Spinal cord (tissue), 10 donors: ENCODE data around the gene ABITRAM. TPM values are rescaled to one million over a fixed set of nuclear protein-coding genes. Genes with fewer than 3 reads are reported as not detected.
"Not testable (repeated sequence)": the region's sequence is repeated elsewhere in the genome, so short reads cannot be mapped to it uniquely, and the experiment has no call there.

Experiments used
- DNase-seq, 6 donors: peaks; one replicate each; pipeline versions ENCODE4 v3.0.0 to v3.0.0-alpha.2; 2013 to 2015; ENCODE audit warnings: low spot score in 6 of 6, low read depth in 4 of 6
- H3K27ac ChIP-seq: one replicate; pipeline ENCODE4 v1.5.1; 2013; ENCODE audit warnings: low read depth, low read length, control low read depth
- H3K27me3 ChIP-seq: one replicate; pipeline ENCODE4 v1.6.1; 2013; ENCODE audit warnings: low read length; ENCODE audit not compliant: control insufficient read depth, insufficient read depth
- H3K36me3 ChIP-seq: one replicate; pipeline ENCODE4 v1.6.1; 2013; ENCODE audit warnings: low read length; ENCODE audit not compliant: control insufficient read depth, insufficient read depth
- H3K4me1 ChIP-seq: one replicate; pipeline ENCODE4 v1.6.1; 2013; ENCODE audit warnings: low read length; ENCODE audit not compliant: control insufficient read depth, insufficient read depth
- H3K4me3 ChIP-seq: one replicate; pipeline ENCODE4 v1.5.1; 2013; ENCODE audit warnings: low read depth, low read length, control low read depth
- H3K9me3 ChIP-seq: one replicate; pipeline ENCODE4 v1.6.1; 2013; ENCODE audit warnings: low read length; ENCODE audit not compliant: control insufficient read depth, insufficient read depth
- WGBS: methylation state at CpG from one replicate; pipeline ENCODE4 v1.1.5; 2013; ENCODE audit warnings: missing lambda C conversion rate; ENCODE audit not compliant: insufficient coverage; 5-methylcytosine and 5-hydroxymethylcytosine counted together
- polyA plus RNA-seq, 2 donors: library from polyadenylated mRNA; unstranded; fragments of 120-200 nt; gene quantifications; one replicate each; pipeline ENCODE4 v1.2.1, GENCODE V29; 2013; ENCODE audit not compliant: insufficient read length in 2 of 2
- total RNA-seq, 2 donors: library from RNA; depleted of rRNA in 1 of 2; stranded (reverse); fragments of 120-200 nt in 1 of 2; fragments of >200 nt in 1 of 2; gene quantifications; one replicate each; pipeline versions ENCODE4 v1.2.3 to v1.2.4, GENCODE V29; 2013 to 2014
- donor health status: healthy.

The ABITRAM gene
- total and polyA plus RNA-seq, 4 donors, result 10.2 to 24.8 (median 19.7) TPM

DNA sequence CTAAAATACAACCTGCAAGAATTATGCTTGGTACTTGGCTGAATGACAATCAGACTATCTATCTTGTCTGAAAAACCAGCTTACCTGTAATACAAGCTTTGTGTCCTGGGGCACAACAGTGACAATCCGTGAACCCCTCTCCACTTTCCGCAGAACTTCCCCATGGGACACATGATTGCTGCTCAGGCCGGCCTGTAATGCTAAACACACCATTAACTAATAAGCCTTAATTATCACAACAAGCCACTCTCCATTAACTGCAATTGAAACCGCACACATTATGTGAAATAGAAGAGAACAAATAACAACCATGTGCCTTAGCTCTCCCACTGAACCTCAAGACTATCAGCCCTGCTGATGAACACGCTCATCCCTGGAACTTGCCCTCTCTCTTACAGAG, 34.0 kb upstream of the ABITRAM start:
- Histone ChIP-seq H3K4me3 (no peak overlapping the region), H3K36me3 (peaks cover 39% of the 10 kb centered on the region), H3K27ac (no peak overlapping the region), H3K4me1 (no peaks in the 10 kb centered on the region), H3K9me3 (no peaks in the 10 kb centered on the region), H3K27me3 (no peaks in the 10 kb centered on the region)
- 75% methylated on average over 5 of the region's 5 CpGs for WGBS
- DNase-seq, result peak in 1 of 6 donors; percentile 71

GRCh38 chr9:108903420-108904103, 30.6 kb upstream of the ABITRAM start:
- H3K27me3 ChIP-seq, result no peaks in the 10 kb centered on the region
- no peak for DNase-seq
- H3K4me1 ChIP-seq, result no peaks in the 10 kb centered on the region
- H3K9me3 ChIP-seq, result no peaks in the 10 kb centered on the region
- H3K36me3 ChIP-seq, result peaks cover 34% of the 10 kb centered on the region
- no peak overlapping the region for H3K27ac ChIP-seq
- 100% methylated on average over 1 of the region's 2 CpGs for WGBS
- no peak overlapping the region for H3K4me3 ChIP-seq

DNA sequence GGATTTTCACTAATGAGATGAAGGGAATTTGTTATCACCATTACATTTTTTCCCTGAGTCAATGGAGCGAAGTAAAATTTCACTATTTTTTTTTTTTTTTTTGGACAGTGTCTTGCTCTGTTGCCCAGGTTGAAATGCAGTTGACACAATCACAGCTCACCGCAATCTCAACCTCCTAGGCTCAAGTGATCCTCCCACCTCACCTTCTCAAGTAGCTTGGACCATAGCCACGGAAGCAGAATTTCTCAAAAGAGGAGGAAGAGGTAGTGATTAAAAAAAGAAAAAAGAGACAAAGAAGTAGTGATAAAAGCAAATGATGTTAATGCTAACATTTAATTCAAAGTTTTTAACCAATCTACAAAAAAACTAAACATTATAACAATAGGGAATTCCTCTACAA, 30.0 kb upstream of the ABITRAM start:
- Histone ChIP-seq H3K27me3 (no peaks in the 10 kb centered on the region), H3K36me3 (peaks cover 29% of the 10 kb centered on the region), H3K9me3 (no peaks in the 10 kb centered on the region), H3K4me3 (no peak overlapping the region), H3K4me1 (no peaks in the 10 kb centered on the region), H3K27ac (no peak overlapping the region)
- no peak for DNase-seq
- no CpG with 5 or more reads among the region's 3 CpGs for WGBS

GRCh38 chr9:108905494-108905893, 28.7 kb upstream of the ABITRAM start:
- H3K27ac ChIP-seq, result no peak overlapping the region
- no peaks in the 10 kb centered on the region for H3K9me3 ChIP-seq
- no peaks in the 10 kb centered on the region for H3K4me1 ChIP-seq
- peaks cover 30% of the 10 kb centered on the region for H3K36me3 ChIP-seq
- WGBS, result no CpG with 5 or more reads among the region's 2 CpGs
- no peak for DNase-seq
- H3K27me3 ChIP-seq, result no peaks in the 10 kb centered on the region
- no peak overlapping the region for H3K4me3 ChIP-seq

- H3K36me3 ChIP-seq, result peaks cover 31% of the 10 kb centered on the region
- no peak overlapping the region for H3K4me3 ChIP-seq
- no peaks in the 10 kb centered on the region for H3K4me1 ChIP-seq
- no peaks in the 10 kb centered on the region for H3K27me3 ChIP-seq
- H3K9me3 ChIP-seq, result no peaks in the 10 kb centered on the region
- no peak for DNase-seq
- H3K27ac ChIP-seq, result no peak overlapping the region
These were observed 23.8 kb upstream of the ABITRAM start for GRCh38 chr9:108910402-108910801.

DNA sequence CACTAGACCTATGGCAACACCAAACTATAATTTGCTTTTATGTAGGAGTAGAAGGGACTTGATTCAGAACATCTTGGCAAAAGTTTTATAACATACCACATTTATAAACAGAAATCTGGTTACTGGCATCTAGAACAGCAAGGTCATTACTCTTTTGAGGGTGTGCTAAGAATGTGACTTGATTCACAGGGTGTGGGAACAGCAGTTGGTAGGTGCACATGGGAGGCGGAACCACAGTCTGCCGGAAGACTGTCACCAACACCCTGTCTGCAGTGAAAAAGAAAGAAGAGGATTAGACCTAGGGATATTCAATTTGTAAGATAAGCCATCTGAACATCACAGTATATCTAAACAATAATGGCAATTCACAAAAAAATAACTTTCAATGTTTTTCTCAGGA, 23.3 kb upstream of the ABITRAM start:
- no peaks in the 10 kb centered on the region for H3K9me3 ChIP-seq
- H3K36me3 ChIP-seq, result peaks cover 28% of the 10 kb centered on the region
- H3K4me1 ChIP-seq, result no peaks in the 10 kb centered on the region
- DNase-seq, result no peak
- no peak overlapping the region for H3K27ac ChIP-seq
- no CpG with 5 or more reads among the region's 2 CpGs for WGBS
- H3K27me3 ChIP-seq, result no peaks in the 10 kb centered on the region
- H3K4me3 ChIP-seq, result no peak overlapping the region

- H3K9me3 ChIP-seq, result no peaks in the 10 kb centered on the region
- WGBS, result no CpG with 5 or more reads among the region's 1 CpG
- DNase-seq, result no peak
- H3K4me1 ChIP-seq, result no peaks in the 10 kb centered on the region
- H3K4me3 ChIP-seq, result no peak overlapping the region
- H3K36me3 ChIP-seq, result peaks cover 28% of the 10 kb centered on the region
- no peaks in the 10 kb centered on the region for H3K27me3 ChIP-seq
- H3K27ac ChIP-seq, result no peak overlapping the region
These were observed 22.4 kb upstream of the ABITRAM start for GRCh38 chr9:108911820-108912219.

DNA sequence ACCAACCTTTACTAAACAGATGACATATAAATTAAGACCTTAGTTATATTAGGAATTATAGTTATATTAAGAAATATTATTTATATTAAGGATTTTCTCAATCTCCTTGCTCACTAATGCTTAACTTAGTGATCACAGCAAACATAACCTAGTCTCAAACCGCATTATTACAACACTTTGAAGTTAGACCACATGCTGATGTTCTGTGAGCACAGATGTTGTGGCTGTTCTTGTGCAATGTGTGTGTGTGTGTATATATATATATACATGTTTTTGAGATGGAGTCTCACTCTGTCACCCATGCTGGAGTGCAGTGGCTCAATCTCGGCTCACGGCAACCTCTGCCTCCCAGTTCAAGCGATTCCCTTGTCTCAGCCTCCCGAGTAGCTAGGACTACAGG, 20.8 kb upstream of the ABITRAM start:
- 97% methylated on average over 4 of the region's 5 CpGs for WGBS
- no peak for DNase-seq
- Histone ChIP-seq H3K4me3 (no peak overlapping the region), H3K4me1 (no peaks in the 10 kb centered on the region), H3K36me3 (peaks cover 36% of the 10 kb centered on the region), H3K27me3 (no peaks in the 10 kb centered on the region), H3K27ac (no peak overlapping the region), H3K9me3 (no peaks in the 10 kb centered on the region)

- Histone ChIP-seq H3K4me1 (no peaks in the 10 kb centered on the region), H3K9me3 (no peaks in the 10 kb centered on the region), H3K4me3 (no peak overlapping the region), H3K27ac (no peak overlapping the region), H3K36me3 (peaks cover 23% of the 10 kb centered on the region), H3K27me3 (no peaks in the 10 kb centered on the region)
- WGBS, result 97% methylated on average over 3 of the region's 6 CpGs
- no peak for DNase-seq
These were observed 14.7 kb upstream of the ABITRAM start for GRCh38 chr9:108919517-108919916.

DNA sequence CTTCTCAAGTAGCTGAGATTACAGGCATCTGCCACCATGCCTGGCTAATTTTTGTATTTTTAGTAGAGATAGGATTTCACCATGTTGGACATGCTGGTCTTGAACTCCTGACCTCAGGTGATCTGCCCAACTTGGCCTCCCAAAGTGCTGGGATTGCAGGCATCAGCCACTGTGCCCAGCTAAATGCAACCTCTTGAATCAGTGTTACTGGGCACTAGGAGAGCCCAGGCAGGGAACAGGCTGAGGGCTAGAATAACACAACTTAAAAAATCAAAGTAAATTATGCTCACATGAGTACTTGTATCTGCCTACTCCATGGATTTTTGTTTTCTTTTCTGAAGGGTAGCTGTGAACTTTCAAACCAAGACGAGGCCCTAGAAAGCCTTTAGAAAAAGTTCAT, 13.8 kb upstream of the ABITRAM start:
- H3K36me3 ChIP-seq, result peaks cover 27% of the 10 kb centered on the region
- H3K9me3 ChIP-seq, H3K27ac ChIP-seq, H3K27me3 ChIP-seq, H3K4me3 ChIP-seq, DNase-seq, H3K4me1 ChIP-seq: not testable (repeated sequence)
- WGBS, result no CpG with 5 or more reads among the region's 1 CpG
